Measurements from ENCODE around the gene TMEM174. TPM values are rescaled to one million over a fixed set of nuclear protein-coding genes. Genes with fewer than 3 reads are reported as not detected.

Gene TMEM174
- total and polyA plus RNA-seq, 9 donors: not detected

GRCh38 chr5:73193592-73193991 is 20.6 kb downstream of the TMEM174 start:
- TF ChIP-seq POLR2A (IDR thresholded peaks at IDR 0.05) (no peak), CTCF (IDR thresholded peaks at IDR 0.05) (no peak), EP300 (IDR thresholded peaks at IDR 0.05) (no peak)
- H3K27ac ChIP-seq: no peak overlapping the region
- intact Hi-C loops (cut with DNase I): no loop called here
- no peak overlapping the region for H3K4me3 ChIP-seq
- no peaks in the 10 kb centered on the region for H3K9me3 ChIP-seq
- no peaks in the 10 kb centered on the region for H3K36me3 ChIP-seq
- WGBS, 3 donors: 71 to 80% (median 76%) methylated on average over 4 of the region's 4 CpGs
- peaks cover 4% of the 10 kb centered on the region for H3K4me1 ChIP-seq (ENCODE audit: insufficient read depth)
- no peaks in the 10 kb centered on the region for H3K27me3 ChIP-seq
- DNase-seq: no peak

DNA sequence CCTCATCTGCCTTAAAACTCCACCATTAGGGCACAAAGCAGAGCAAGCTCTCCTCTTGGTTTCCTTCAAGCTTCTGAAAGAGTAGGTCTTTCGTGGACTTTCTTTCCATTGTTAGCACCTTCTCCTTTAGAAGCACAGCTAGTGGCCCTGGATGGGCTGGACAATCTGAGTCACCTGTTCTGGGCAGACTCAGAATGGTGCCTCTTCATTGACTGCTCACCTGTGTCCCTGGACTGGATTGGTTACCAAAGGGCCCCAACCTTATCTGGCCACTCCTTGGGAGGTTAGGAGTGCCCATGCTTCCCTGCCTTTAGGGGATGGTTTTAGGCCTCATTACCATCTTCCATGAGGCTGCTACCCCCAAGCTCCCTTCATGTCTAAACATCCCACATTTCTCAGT is 23.2 kb downstream of the TMEM174 start:
- WGBS, 3 donors: 88 to 100% (median 94%) methylated on average over 1 of the region's 1 CpG
- intact Hi-C loops (cut with DNase I): no loop called here
- TF ChIP-seq EP300 (IDR thresholded peaks at IDR 0.05) (no peak), POLR2A (IDR thresholded peaks at IDR 0.05) (no peak), CTCF (IDR thresholded peaks at IDR 0.05) (no peak)
- Histone ChIP-seq H3K36me3 (no peaks in the 10 kb centered on the region), H3K27ac (no peak overlapping the region), H3K4me1 (ENCODE audit: insufficient read depth) (no peaks in the 10 kb centered on the region), H3K9me3 (no peaks in the 10 kb centered on the region), H3K27me3 (no peaks in the 10 kb centered on the region), H3K4me3 (no peak overlapping the region)
- DNase-seq: no peak

- no peak overlapping the region for H3K4me3 ChIP-seq
- H3K9me3 ChIP-seq: no peaks in the 10 kb centered on the region
- DNase-seq: no peak
- TF ChIP-seq CTCF (IDR thresholded peaks at IDR 0.05): no peak
- TF ChIP-seq EP300 (IDR thresholded peaks at IDR 0.05): no peak
- TF ChIP-seq POLR2A (IDR thresholded peaks at IDR 0.05): no peak
- intact Hi-C loops (cut with DNase I): no loop called here
- no peaks in the 10 kb centered on the region for H3K27me3 ChIP-seq
- H3K27ac ChIP-seq: no peak overlapping the region
- H3K4me1 ChIP-seq (ENCODE audit: insufficient read depth): no peaks in the 10 kb centered on the region
- no peaks in the 10 kb centered on the region for H3K36me3 ChIP-seq
- WGBS, 3 donors: 82 to 85% (median 83%) methylated on average over 8 of the region's 8 CpGs
Measured at GRCh38 chr5:73197637-73198257, 24.8 kb downstream of the TMEM174 start.

DNA sequence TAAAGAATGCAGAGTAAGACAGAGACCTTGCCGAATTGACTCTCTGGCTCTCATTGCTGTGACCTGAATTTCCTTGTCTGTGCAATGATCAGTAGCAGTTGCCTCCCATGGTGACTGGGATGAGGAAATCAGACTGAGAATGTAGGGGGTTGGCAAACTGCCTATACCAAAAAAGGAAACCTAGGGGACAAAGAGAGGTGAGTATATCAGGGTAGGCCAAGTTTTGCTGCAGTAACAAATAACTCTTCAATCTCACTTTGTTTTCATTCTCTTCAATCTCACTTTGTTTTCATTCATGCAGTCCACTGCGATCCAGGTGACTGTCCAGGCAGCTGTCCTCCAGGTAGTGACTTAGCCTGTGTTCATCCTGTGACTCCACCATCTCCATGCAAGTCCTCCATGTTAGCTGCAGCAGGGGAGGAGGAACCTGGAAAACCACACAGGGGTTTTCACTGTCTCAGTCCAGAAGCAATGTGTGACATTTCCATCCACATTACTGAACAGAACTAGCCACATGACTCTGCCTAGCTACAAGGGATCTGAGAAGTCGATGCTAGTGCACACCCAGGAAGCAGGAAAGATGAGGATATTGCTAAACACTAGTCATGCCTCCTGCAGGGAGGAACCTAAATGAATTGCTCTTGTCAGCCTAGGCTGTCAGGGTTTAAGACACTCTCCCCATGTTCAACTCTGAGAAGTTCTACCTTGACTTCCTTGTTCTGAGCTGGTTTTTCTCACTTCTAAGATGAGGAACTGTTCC is 26.0 kb downstream of the TMEM174 start:
- Histone ChIP-seq H3K36me3 (no peaks in the 10 kb centered on the region), H3K4me3 (no peak overlapping the region), H3K4me1 (ENCODE audit: insufficient read depth) (no peaks in the 10 kb centered on the region), H3K9me3 (no peaks in the 10 kb centered on the region), H3K27me3 (no peaks in the 10 kb centered on the region), H3K27ac (no peak overlapping the region)
- intact Hi-C loops (cut with DNase I): no loop called here
- no peak for DNase-seq
- 91 to 96% (median 94%) methylated on average over 3 of the region's 3 CpGs for WGBS, 3 donors
- TF ChIP-seq EP300 (IDR thresholded peaks at IDR 0.05) (no peak), CTCF (IDR thresholded peaks at IDR 0.05) (no peak), POLR2A (IDR thresholded peaks at IDR 0.05) (no peak)

Data from ovary (tissue), 9 donors.